ENCODE results near the gene USP10.
"Not testable (repeated sequence)": the region's sequence is repeated elsewhere in the genome, so short reads cannot be mapped to it uniquely, and the experiment has no call there.

Gene USP10

DNA sequence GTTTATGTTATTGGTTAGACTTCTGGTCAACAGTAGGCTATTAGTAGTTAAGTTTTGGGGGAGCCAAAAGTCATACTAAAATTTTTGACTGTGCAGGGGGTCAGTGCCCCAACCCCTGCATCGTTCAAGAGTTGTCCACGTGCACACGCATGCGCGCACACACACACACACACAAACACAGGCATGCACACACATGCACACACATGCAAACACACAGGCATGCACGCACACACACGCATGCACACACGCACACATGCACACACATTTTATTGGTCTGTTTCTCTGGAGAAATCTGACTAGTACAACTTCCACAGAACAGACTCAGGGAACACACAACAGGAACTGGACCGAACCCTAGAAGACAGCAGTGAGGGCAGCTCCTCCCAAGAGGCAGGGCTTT lies 24.4 kb upstream of the USP10 start:
- DNase-seq, result no peak

DNA sequence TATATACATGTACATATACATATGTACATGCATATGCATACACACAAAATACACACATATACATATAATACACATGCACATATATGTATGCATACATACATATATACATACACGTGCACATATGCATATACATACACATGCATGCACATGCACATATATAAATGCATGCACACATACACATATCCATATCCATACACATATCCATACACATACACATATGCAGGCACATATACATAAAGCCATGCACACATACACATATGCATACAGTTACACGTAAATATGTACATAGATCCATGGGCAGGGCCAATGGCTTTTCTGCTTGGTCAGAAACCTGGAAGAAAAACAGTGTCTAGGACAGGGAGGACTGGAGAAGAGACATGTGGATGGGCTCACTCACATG lies 23.9 kb upstream of the USP10 start:
- no peak for DNase-seq

DNA sequence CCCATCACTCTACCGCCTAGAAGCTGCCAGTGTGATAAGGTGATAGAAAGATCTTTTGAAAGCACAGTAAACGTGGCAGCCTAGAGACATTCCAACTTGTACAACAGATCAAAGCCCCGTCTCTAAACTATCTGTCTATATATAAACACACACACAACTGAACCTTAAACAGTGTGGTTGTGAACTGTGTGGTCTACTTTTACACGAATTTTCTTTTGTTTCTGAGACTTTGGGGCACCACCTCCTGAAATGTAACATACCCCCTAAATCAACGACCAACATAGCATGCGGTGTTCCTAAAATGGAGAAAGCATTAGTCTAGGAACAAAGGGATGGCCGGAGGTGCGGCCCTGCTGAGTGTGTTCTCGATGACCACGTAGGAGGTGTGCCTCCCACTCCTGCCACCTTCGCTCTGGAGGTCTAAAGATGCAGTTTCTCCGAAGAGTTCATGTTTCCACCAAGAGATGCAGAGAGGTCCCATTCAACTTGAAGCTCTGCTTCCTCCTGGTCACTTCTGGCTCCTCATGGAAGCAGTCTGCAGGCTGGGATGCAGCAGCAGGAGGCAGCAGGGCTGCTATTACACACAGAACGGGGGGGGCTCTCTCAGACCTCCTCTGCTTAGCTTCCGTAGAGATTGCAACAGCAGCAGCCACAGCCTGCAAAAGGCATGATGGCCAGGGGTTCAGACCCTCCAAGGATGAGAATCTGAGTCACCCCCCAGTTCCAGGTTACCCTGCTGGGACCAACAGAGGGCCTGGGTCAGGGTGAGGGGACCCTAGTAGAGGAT lies 22.6 kb upstream of the USP10 start:
- DNase-seq, result no peak

DNA sequence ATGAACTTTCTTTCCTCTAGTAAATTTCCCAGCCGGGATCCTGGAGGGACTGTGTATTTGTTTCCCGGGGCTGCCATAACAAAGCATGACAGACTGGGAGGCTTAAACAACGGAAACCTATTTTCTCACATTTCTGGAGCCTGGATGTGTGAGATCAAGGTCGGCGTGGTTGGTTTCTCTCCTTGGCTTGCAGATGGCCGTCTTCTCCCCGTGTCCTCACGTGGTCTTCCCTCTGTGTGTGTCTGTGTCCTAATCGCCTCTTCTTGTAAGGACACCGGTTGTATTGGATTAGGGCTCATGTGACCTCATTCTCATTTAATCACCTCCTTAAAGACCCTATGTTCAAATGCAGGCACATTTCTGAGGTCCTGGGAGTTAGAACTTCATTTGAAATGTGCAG lies 22.0 kb upstream of the USP10 start:
- DNase-seq, result no peak

DNA sequence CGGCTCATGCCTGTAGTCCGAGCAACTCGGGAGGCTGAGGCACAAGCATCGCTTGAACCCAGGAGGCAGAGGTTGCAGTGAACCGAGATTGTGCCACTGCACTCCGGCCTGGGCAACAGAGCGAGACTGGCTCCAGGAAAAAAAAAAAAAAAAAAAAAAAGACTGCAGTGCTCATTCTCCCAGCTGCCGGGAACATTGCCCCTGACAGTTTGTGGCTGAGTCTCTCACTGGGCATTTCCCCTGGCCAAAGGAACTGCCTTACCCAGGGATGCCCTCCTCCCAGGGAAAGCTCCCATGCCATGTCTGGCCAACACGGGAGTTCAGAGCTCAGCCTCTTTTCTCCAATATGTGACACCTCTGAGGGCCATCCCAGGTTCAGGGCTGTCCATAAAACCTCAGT lies 21.3 kb upstream of the USP10 start:
- no peak for DNase-seq

DNA sequence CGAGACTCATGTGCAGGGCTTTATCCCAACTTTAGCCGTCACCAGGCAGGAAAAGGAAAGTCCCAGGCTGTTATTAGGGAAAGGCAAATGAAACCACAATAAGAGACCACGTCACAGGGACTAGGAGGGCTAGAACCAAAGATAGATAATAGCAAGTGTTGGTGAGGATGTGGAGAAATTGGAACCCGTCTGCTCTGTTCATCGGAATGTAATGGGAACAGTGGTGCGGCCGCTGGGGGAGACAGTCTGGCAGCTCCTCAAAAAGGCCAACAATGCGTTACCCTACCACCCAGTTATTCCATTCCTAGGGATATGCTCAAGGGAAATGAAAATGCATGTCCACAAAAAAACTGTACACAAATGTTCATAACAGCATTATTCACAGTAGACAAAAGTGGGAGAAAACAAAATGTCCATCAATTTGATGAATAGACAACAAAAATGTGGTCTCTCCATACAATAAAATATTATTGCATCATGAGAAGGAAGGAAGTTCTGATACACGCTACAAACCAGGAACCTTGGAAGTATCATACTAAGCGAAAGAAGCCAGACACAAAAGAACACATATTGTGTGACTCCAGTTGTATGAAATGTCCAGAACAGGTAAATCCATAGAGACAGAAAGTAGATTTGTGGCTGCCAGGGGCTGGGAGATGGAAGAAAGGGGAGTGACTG lies 19.5 kb upstream of the USP10 start:
- no peak for DNase-seq

DNA sequence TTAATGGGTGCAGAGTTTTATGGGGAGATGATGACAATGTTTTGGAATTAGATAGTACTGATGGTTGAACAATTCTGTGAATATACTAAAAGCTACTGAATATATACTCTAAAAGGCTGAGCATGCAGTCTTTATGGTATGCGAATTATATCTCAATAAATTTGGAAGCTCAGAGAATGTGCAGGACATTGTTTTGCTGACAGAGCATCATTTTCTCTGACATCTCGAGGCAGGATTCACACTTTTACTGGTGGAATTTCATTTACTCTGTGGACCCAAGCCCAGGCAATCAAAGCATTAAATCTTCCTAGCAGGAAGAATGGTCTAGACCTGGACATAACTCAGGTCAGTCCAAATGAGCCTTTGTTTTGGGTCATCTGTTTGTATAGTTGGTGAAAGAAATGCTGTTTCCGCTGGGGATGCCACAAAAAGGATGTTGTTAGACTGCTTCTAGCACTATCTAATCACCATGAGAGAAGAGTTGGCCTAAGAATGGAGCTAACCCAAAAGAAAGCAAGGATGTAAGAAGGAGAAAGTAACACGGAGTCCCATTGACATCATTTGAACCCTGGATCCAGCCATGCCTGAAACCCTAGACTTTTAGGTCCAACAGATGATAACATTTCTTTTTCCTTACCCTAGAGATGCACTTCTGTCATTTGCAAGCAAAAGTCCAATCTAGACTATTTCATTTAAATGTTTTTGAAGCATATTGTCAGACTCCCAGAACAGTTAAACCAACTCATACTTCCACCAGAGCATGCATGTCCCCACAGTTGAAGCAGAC lies 18.8 kb upstream of the USP10 start:
- no peak for DNase-seq

DNA sequence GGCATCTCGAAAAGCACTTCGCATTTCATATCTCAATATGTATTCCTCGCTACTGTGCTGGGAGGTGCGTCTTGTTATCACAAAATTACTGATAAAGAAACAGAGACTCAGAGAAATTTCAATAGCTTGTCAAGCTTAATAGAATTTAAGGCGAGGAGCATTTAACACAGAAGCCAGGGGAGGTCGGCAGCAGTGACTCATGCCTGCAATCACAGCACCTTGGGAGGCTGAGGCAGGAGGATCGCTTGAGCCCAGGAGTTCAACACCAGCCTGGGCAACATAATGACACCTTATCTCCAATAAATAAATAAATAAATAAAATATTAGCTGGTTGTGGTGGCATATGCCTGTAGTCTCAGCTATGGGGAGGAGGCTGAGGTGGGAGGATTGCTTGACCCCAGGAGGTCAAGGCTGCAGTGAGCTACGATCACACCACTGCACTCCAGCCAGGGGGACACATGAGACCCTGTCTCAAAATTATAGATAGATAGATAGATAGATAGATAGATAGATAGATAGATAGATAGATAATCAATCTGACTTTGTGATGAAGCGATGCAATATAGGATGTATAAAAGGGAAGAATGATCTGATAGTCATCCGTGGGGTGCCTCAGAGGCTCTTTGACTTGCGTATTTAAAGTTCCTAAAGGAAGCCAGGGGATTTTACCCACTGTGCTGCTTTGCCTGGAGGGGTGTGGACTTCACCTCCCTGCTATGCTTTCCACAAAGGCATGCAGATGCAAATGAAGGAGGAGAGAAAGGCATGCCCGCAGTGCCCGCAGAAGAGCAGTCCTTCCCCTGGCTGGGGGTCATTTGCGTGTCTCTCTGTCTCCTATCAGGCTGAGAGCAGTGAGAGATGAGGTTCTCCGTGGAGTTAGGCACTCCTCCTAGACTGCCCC lies 15.9 kb upstream of the USP10 start:
- DNase-seq, result no peak

DNA sequence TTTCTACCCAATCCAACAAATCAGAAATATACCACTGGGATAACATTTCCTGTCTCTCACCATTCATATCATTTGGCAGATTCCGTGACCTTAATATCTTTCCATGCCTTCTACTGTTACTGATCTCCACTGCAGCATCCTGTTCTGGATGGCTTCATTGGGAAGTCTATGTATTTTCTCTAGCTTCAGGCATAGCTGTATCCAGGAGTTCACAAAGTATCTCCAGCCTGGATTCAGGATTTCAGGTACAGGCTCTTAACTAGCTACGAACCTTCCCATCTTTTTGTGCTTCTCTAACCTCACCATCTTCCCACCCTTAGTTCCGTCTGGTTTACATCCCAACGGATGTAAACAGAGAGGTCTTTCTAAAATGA lies 15.2 kb upstream of the USP10 start:
- DNase-seq, result no peak

DNA sequence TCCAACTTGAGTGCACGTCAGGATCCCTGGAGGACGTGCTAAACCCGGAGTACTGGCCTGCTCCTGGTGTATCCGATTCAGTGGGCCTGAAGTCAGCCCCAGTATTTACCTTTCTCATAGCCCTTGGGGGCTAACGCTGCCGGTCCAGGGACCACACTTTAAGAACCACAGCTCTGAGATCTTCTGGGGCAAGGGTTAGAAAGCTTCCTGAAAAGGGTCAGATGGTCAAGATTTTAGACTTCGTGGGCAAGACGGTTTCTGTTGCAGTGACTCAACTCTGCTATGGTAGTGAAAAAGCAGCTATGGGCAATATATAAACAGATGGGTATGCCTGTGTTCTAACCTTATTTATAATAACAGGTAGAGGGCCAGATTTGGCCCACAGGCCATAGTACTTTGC lies 14.6 kb upstream of the USP10 start:
- DNase-seq, result no peak

DNA sequence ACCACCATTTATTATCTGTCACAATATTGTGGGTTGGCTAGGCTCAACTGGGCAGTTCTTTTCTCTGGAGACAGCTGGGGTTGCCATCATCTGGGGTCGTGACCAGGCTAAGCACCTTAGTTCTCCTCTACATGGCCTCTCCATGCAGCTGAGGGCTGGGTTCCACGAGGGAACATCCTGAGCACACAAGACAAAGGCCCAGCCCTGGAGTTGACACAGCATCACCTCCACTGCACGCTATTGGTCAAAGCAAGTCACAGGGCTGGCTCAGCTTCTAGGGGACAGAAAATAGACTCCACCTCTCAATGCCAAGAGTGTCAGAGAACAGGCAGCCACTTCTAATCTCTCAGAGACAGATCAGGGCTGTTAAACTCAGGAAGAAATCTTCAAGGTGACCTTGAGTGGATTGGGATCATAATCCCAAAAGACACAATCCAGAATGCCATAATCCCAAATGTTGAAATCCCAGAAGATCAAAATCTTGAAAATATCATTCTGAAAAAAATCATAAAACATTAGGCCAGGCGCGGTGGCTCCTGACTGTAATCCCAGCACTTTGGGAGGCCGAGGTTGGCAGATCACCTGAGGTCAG lies 13.0 kb upstream of the USP10 start:
- DNase-seq, result no peak

DNA sequence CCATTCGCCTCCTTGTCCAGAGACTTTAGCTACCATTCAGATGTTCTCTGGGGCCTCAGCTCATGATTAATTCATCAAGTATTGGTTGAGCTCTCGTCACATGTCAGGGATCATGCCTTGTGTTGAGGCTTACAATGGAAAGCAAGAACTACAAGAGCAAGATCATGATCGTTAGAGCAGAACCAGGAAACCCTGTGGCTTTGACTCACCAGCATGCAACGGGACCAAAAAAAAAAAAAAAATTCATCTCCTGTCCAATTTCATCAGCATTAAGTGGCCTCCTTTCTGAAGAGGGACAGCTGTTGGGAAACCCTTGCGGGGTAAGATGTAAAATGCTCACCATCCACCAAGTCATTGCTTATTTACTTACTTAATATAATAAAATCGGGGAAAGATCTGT lies 12.1 kb upstream of the USP10 start:
- DNase-seq, result no peak

DNA sequence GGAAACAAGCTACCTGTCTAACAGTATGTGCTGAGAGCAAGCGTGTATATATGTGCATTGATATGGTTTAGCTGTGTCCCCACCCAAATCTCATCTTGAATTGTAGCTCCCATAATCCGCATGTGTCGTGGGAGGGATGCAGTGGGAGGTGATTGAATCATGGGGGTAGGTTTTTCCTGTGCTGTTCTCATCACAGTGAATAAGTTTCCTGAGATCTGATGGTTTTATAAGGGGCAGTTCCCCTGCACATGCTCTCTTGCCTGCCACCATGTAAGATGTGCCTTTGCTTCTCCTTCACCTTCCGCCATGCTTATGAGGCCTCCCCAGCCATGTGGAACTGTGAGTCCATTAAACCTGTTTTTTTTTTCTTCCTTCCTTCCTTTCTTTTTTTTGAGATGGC lies 11.6 kb upstream of the USP10 start:
- DNase-seq, result not testable (repeated sequence)

DNA sequence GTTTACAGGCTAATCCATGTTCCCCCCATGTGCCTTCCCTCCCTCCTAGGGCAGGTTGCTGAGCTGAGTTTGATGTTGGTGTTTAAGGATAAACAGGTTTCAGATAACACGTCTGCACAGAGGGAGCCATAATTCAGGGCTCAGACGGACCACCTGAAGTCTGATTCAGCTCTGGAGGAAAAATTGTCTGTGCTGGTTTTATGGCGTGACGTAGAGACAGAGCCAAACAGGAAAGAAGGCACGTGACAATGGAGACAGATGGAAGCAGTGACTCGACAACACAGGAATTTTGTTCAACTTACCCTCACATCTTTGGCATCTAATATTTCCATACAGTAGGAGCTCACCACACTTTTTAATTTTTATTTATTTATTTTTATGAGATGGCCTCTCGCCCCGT lies 10.7 kb upstream of the USP10 start:
- DNase-seq, result no peak

DNA sequence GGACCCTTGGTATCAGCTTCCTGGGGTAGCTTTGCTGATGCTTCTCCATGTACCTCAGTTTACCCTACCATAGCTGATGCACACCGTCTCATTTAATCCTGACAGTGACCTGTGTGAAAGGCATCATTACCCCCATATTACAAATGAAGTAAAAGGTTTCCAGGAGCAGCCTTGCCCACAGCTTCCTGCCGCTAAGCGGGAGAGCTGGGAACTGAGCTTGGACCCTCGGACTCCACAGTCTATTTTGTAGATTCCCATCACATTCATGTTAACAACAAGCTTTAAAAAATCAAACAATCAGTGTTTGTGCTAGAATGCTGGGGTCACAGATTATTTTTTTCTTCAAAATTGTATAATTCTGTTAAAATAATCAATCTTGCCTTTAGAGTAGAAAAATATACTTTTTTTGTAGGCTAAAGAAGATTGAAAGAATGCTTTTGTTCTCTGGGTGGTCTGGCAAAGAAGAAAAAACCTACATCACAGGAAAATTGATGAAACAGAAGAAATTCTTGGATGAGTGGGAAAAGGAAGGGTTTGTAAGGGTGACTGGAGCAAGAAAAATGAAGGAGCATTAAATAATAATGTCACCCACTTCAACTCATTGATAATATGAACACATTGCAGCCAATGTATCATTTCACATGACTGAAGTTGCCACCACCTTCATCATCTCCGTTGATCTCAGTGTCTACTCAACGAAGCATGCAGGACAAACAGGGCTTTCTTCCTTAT lies 9.5 kb upstream of the USP10 start:
- no peak for DNase-seq

DNA sequence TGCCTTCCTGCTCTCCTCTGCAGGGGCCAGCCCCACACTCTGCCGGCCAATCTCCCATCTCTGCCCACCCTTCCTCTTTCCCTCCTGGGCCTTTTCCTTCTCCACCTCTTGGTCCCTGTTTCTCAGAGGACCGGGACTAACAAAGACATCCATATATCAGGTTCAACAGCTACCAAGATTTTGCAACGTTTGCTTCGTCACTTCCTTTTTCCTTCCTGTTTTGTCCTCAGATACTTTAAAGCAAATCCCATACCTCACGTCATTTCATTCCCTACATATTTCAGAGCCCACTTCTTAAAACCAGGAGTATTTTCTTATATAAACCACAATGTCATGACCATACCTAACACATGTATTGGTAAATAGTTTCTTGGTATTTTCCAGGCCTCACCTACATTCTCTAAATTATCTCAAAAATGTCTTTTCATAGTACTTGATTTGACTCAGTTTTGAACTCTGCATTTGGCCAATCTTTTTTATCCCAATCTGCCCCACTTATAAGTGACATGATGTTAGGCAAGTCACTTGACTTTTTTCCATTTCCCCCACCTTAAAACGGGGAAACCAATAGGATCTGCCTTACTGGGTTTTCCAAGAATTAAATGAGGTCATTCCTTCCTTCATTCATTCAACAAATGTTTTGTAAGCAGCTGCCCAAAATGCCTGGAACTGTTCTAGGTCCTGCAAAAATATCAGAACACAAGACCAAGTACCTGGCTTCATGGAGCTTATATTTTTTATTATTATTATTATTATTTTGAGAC lies 7.2 kb upstream of the USP10 start:
- DNase-seq, result no peak

DNA sequence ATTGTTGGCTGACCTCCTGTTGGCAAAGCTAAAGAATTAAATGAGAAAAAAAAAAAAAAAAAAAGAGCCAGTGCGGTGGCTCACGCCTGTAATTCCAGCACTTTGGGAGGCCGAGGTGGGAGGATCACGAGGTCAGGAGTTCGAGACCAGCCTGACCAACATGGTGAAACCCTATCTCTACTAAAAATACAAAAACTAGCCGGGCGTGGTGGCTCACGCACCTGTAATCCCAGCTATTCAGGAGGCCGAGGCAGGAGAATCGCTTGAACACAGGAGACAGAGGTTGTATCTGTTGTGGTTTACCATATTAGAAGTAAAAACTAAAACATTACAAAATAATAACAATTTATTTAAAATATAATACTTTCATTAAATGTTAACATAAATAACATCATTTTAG lies 5.9 kb upstream of the USP10 start:
- DNase-seq, result not testable (repeated sequence)

DNA sequence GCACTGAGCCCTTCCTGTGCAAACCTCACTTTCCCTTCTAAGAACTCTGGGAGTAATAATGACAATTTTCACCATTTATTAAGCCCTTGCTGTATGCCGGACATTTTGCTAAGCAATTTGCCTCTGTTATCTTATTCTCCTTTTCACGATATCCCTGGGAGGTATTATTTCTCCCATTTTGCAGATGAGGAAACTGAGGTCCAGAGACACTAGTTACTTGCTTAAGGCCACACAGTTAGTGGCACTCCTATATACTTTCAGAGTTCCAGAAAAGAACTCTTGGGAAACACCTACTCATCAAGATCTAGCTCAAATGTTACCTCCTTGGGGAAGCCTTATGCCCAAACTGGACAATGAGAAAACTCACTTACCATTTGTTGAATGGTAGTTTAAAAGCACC lies 4.8 kb upstream of the USP10 start:
- no peak for DNase-seq

DNA sequence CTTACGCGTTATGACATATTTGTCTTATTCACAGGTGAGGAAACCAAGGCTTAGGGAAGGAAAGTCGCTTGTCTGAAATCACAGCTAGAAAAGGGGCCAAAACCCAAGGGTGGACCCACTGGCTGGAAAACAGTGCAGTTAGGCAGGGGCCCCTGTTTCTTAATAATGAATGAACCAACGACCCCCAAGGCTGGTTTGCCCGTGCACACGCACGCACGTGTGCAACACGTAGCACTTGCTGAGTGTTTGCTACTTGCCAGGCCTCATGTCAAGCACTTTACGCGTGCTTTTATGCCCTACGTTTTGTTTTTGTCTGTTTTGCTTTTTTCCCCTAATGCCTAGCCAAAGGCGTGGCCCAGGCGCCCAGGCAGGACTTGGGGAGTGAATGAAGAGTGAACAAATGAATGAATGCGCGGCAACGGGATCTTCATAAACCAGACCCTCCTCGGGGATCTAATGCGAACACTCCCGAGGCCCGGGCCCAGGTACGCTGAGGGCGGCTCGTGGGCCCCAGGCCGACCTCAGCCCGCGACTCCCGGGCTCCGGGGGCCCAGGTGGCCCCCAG lies 571 bp upstream of the USP10 start:
- no peak for DNase-seq

DNA sequence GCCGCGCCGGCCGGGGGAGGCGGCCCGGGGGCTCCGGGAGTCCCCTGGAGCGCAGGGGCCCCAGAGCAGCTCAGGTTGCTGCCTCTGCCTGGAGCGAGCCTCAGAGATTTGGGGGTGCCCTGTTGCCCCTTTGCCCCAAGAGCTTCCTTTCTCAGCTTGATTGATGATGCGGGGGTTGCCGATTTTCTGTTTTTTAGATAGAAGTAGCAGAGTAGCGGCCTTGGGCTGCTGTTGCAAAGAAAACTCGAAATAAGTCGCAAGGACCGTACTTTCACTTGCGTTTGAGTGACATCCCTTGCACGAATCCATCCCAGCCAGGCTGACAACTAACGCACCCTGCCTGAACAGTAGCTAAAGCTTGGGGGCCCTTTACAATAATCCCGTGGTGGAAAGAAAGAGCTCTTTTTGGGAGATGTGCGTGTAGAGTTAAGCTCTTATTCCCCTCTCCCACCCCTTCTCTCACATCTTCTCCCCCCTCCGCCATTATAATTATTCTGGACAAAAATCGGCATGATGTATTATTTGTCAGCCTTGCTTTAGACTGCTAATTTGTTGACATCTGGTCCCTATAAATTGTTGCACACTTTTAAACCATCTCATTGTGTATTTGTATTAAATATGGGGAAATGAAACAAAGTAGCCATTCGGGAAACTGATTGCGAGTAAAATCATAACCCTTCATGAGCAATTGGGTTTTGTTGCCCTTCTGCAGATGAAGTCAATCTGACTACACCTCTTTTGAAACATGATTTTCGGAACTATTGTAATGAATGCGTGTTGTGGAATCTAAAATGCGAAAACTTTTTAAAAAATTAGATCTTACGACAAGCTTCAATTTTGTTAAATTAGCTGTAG lies 873 bp downstream of the USP10 start:
- DNase-seq, result no peak

Measured in NCI-H1092 treated with DMSO at 0.1 percent for 48 hours (cell line).